ENCODE results near the gene CCDC134.

CCDC134 gene

GRCh38 chr22:41782751-41783150 is 17.7 kb upstream of the CCDC134 start:
- in situ Hi-C loops (cut with MboI; ENCODE audit: low sequenced_read_pairs), result no loop called here

GRCh38 chr22:41787331-41787730 is 13.1 kb upstream of the CCDC134 start:
- in situ Hi-C loops (cut with MboI; ENCODE audit: low sequenced_read_pairs), result no loop called here

- in situ Hi-C loops (cut with MboI; ENCODE audit: low sequenced_read_pairs), result no loop called here
These were observed 6.6 kb upstream of the CCDC134 start for GRCh38 chr22:41793871-41794270.

GRCh38 chr22:41798736-41799135 is 1.7 kb upstream of the CCDC134 start:
- in situ Hi-C loops (cut with MboI; ENCODE audit: low sequenced_read_pairs), result no loop called here

GRCh38 chr22:41799486-41800347 is 762 bp upstream of the CCDC134 start:
- in situ Hi-C loops (cut with MboI; ENCODE audit: low sequenced_read_pairs), result no loop called here

- in situ Hi-C loops (cut with MboI; ENCODE audit: low sequenced_read_pairs), result no loop called here
These were observed 804 bp downstream of the CCDC134 start for GRCh38 chr22:41801147-41801819.

GRCh38 chr22:41801886-41802285 is 1.4 kb downstream of the CCDC134 start:
- in situ Hi-C loops (cut with MboI; ENCODE audit: low sequenced_read_pairs), result no loop called here

GRCh38 chr22:41805639-41806038 is 5.2 kb downstream of the CCDC134 start:
- in situ Hi-C loops (cut with MboI; ENCODE audit: low sequenced_read_pairs), result no loop called here

- in situ Hi-C loops (cut with MboI; ENCODE audit: low sequenced_read_pairs), result no loop called here
These were observed 7.9 kb downstream of the CCDC134 start for GRCh38 chr22:41808400-41808799.

- in situ Hi-C loops (cut with MboI; ENCODE audit: low sequenced_read_pairs), result no loop called here
These were observed 9.5 kb downstream of the CCDC134 start for GRCh38 chr22:41810022-41810421.

- in situ Hi-C loops (cut with MboI; ENCODE audit: low sequenced_read_pairs), result no loop called here
These were observed 12.5 kb downstream of the CCDC134 start for GRCh38 chr22:41812805-41813545.

GRCh38 chr22:41813726-41814410 is 13.4 kb downstream of the CCDC134 start:
- in situ Hi-C loops (cut with MboI; ENCODE audit: low sequenced_read_pairs), result no loop called here

- in situ Hi-C loops (cut with MboI; ENCODE audit: low sequenced_read_pairs), result no loop called here
These were observed 15.2 kb downstream of the CCDC134 start for GRCh38 chr22:41815716-41816115.

- in situ Hi-C loops (cut with MboI; ENCODE audit: low sequenced_read_pairs), result no loop called here
These were observed 15.8 kb downstream of the CCDC134 start for GRCh38 chr22:41816241-41816640.

- in situ Hi-C loops (cut with MboI; ENCODE audit: low sequenced_read_pairs), result no loop called here
These were observed 16.4 kb downstream of the CCDC134 start for GRCh38 chr22:41816871-41817270.

- in situ Hi-C loops (cut with MboI; ENCODE audit: low sequenced_read_pairs), result no loop called here
These were observed 17.5 kb downstream of the CCDC134 start for GRCh38 chr22:41818011-41818410.

GRCh38 chr22:41818596-41818995 is 18.1 kb downstream of the CCDC134 start:
- in situ Hi-C loops (cut with MboI; ENCODE audit: low sequenced_read_pairs), result no loop called here

GRCh38 chr22:41819257-41819656 is 18.8 kb downstream of the CCDC134 start:
- in situ Hi-C loops (cut with MboI; ENCODE audit: low sequenced_read_pairs), result no loop called here

GRCh38 chr22:41820447-41820846 is 20.0 kb downstream of the CCDC134 start:
- in situ Hi-C loops (cut with MboI; ENCODE audit: low sequenced_read_pairs), result no loop called here

GRCh38 chr22:41821471-41822316 is 21.2 kb downstream of the CCDC134 start:
- in situ Hi-C loops (cut with MboI; ENCODE audit: low sequenced_read_pairs), result no loop called here
